KBM-7 (cell line): ENCODE results near the gene LRP1.

Source experiments
- DNase-seq: peaks from one replicate; pipeline ENCODE4 v3.0.0-alpha.2; 2015
- in situ Hi-C: fragments of 300-500 bp; cut with MboI; formaldehyde crosslinking; loops from 2 replicates; pipeline ENCODE4 v1.14.3; 2020; ENCODE audit warnings: low sequenced_read_pairs, low pct_unique_long_range_greater_than_20kb, mixed read lengths

The LRP1 gene

GRCh38 chr12:57129889-57130288 is 1.6 kb downstream of the LRP1 start:
- in situ Hi-C loops: no loop called here
- DNase-seq: no peak

GRCh38 chr12:57130941-57131340 is 2.7 kb downstream of the LRP1 start:
- in situ Hi-C loops: no loop called here
- DNase-seq: no peak

GRCh38 chr12:57131896-57132744 is 3.8 kb downstream of the LRP1 start:
- DNase-seq: no peak
- in situ Hi-C loops: no loop called here

- DNase-seq: no peak
- in situ Hi-C loops: no loop called here
Observed at GRCh38 chr12:57133013-57133569, 4.8 kb downstream of the LRP1 start.

- in situ Hi-C loops: no loop called here
- no peak for DNase-seq
Observed at GRCh38 chr12:57133916-57134315, 5.6 kb downstream of the LRP1 start.

GRCh38 chr12:57134949-57135348 is 6.7 kb downstream of the LRP1 start:
- in situ Hi-C loops: no loop called here
- DNase-seq: no peak

GRCh38 chr12:57135527-57136326 is 7.4 kb downstream of the LRP1 start:
- no peak for DNase-seq
- in situ Hi-C loops: no loop called here

GRCh38 chr12:57138526-57139272 is 10.4 kb downstream of the LRP1 start:
- DNase-seq: no peak
- in situ Hi-C loops: no loop called here

- no peak for DNase-seq
- in situ Hi-C loops: no loop called here
Observed at GRCh38 chr12:57139796-57140649, 11.7 kb downstream of the LRP1 start.

GRCh38 chr12:57141249-57141648 is 13.0 kb downstream of the LRP1 start:
- in situ Hi-C loops: no loop called here
- no peak for DNase-seq

GRCh38 chr12:57142121-57142520 is 13.8 kb downstream of the LRP1 start:
- no peak for DNase-seq
- in situ Hi-C loops: no loop called here

- DNase-seq: no peak
- in situ Hi-C loops: no loop called here
Observed at GRCh38 chr12:57142727-57143126, 14.4 kb downstream of the LRP1 start.

- in situ Hi-C loops: no loop called here
- no peak for DNase-seq
Observed at GRCh38 chr12:57143454-57143853, 15.2 kb downstream of the LRP1 start.

- DNase-seq: no peak
- in situ Hi-C loops: no loop called here
Observed at GRCh38 chr12:57145460-57146059, 17.3 kb downstream of the LRP1 start.

GRCh38 chr12:57146092-57146491 is 17.8 kb downstream of the LRP1 start:
- in situ Hi-C loops: no loop called here
- DNase-seq: no peak

GRCh38 chr12:57146961-57147944 is 19.0 kb downstream of the LRP1 start, which contains the start of gene LRP1-AS:
LRP1-AS (minus strand) TSS chr12:57147619.
- no peak for DNase-seq
- in situ Hi-C loops: no loop called here
